Measurements from ENCODE around the gene COA5.

The COA5 gene

GRCh38 chr2:98571121-98571701, 37.1 kb downstream of the COA5 start:
- DNase-seq: no peak

GRCh38 chr2:98570356-98570755, 38.0 kb downstream of the COA5 start:
- DNase-seq: no peak

GRCh38 chr2:98569915-98570314, 38.4 kb downstream of the COA5 start:
- no peak for DNase-seq

- no peak for DNase-seq
These were observed 39.0 kb downstream of the COA5 start for GRCh38 chr2:98569197-98569793.

- no peak for DNase-seq
These were observed 40.0 kb downstream of the COA5 start for GRCh38 chr2:98568161-98568956.

- DNase-seq: no peak
These were observed 42.4 kb downstream of the COA5 start for GRCh38 chr2:98565941-98566340.

- DNase-seq: no peak
These were observed 42.9 kb downstream of the COA5 start for GRCh38 chr2:98565286-98565860.

GRCh38 chr2:98564541-98565132, 43.7 kb downstream of the COA5 start:
- DNase-seq: no peak

- DNase-seq: no peak
These were observed 44.9 kb downstream of the COA5 start for GRCh38 chr2:98563394-98563793.

- DNase-seq: no peak
These were observed 46.2 kb downstream of the COA5 start for GRCh38 chr2:98561902-98562695.

GRCh38 chr2:98561018-98561417, 47.3 kb downstream of the COA5 start:
- no peak for DNase-seq

- no peak for DNase-seq
These were observed 48.0 kb downstream of the COA5 start for GRCh38 chr2:98560256-98560771.

- no peak for DNase-seq
These were observed 48.7 kb downstream of the COA5 start for GRCh38 chr2:98559581-98559980.

- no peak for DNase-seq
These were observed 49.3 kb downstream of the COA5 start for GRCh38 chr2:98558852-98559530.

- DNase-seq: no peak
These were observed 51.8 kb downstream of the COA5 start for GRCh38 chr2:98556344-98557033.

- no peak for DNase-seq
These were observed 52.6 kb downstream of the COA5 start for GRCh38 chr2:98555696-98556095.

- no peak for DNase-seq
These were observed 54.0 kb downstream of the COA5 start for GRCh38 chr2:98554116-98554861.

GRCh38 chr2:98552499-98553179, 55.7 kb downstream of the COA5 start:
- no peak for DNase-seq

- no peak for DNase-seq
These were observed 57.0 kb downstream of the COA5 start for GRCh38 chr2:98551316-98551715.

GRCh38 chr2:98550165-98550564, 58.1 kb downstream of the COA5 start:
- no peak for DNase-seq

All from T1000 (cell line).